Astrocyte (in vitro differentiated cells and primary cell): ENCODE measurements around the gene SPACA7.

Experiments
- CTCF ChIP-seq: IDR thresholded peaks from 2 replicates; pipeline ENCODE4 v1.5.1; 2011; ENCODE audit warnings: low read depth, mild to moderate bottlenecking, inconsistent platforms, low read length, moderate library complexity; ENCODE audit not compliant: insufficient read depth
- EZH2 ChIP-seq: IDR thresholded peaks from 2 replicates; pipeline ENCODE4 v1.6.1; 2012; ENCODE audit warnings: mild to moderate bottlenecking, low read length, inconsistent platforms; ENCODE audit not compliant: insufficient read depth

DNA sequence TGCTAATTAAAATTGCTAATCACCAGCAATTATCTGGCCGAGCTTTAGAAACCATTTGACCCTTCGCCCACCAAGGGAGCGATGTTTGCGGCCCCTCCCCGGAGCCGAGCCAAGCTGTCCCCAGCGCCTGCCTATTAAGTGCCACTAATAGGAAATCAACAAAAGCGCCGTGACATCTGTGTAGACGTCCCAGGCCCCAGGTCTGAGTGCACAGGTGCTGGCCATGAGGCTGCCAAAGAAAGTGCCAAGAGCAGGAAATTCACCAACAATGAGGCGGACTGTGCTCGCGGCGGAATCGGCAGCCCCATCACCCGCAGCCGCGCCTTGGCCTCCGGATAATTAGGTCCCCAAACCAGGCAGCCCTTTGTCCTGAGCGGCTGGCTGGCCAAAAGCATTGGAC is 44.5 kb upstream of the SPACA7 start:
- TF ChIP-seq CTCF (no peak), EZH2 (no peak)
